PC-3 (cell line): Measurements from ENCODE around the gene PKNOX1. TPM values are rescaled to one million over a fixed set of nuclear protein-coding genes. Genes with fewer than 3 reads are reported as not detected.
"Not testable (repeated sequence)": the region's sequence is repeated elsewhere in the genome, so short reads cannot be mapped to it uniquely, and the experiment has no call there.

Source experiments
- ATAC-seq: fragments of 200-7000 bp; cut with Tn5 transposase; 2 replicates; pipeline ENCODE4 v1.9.1; 2020; ENCODE audit warnings: mild to moderate bottlenecking, moderate library complexity
- BruUV-seq: library from RNA; stranded (reverse); fragments of 400-500 nt; replicated peaks from 2 replicates; lab custom pipeline; 2021; lab: Mats Ljungman, UMichigan
- CTCF ChIA-PET: fragments of 300-600 bp; sonication (Branson Sonifier 250); formaldehyde crosslinking; loops from one replicate; lab custom pipeline; 2022; ENCODE audit warnings: antibody characterized with exemption; lab: Charles Lee
- POLR2A ChIA-PET: fragments of 300-600 bp; sonication (Branson Sonifier 250); formaldehyde crosslinking; loops from one replicate; lab custom pipeline; 2022; ENCODE audit warnings: antibody characterized with exemption; ENCODE audit not compliant: unreplicated experiment; lab: Charles Lee
- DNase-seq: peaks from one replicate; pipeline ENCODE4 v3.0.0-alpha.2; 2015
- H2AFZ ChIP-seq: fragments of 300-600 bp; sonication (generic); 2 replicates; pipeline ENCODE4 v1.6.0; 2016; ENCODE audit warnings: antibody characterized with exemption, low read length
- H3F3A ChIP-seq: fragments of 300-600 bp; sonication (generic); one replicate; pipeline ENCODE4 v1.6.0; 2017; ENCODE audit warnings: antibody characterized with exemption, low read length, control low read depth, mild to moderate bottlenecking; ENCODE audit not compliant: unreplicated experiment
- H3K27ac ChIP-seq: fragments of 300-600 bp; sonication (generic); 2 replicates; pipeline ENCODE4 v1.5.1; 2016; ENCODE audit warnings: mild to moderate bottlenecking, low read length
- H3K27me3 ChIP-seq: fragments of 300-600 bp; sonication (generic); 2 replicates; pipeline ENCODE4 v1.6.1; 2016; ENCODE audit warnings: low read length, mixed read lengths
- H3K36me3 ChIP-seq: fragments of 300-600 bp; sonication (generic); 2 replicates; pipeline ENCODE4 v1.6.1; 2016; ENCODE audit warnings: low read depth, mixed run types, low read length, mixed read lengths
- H3K4me1 ChIP-seq: fragments of 300-600 bp; sonication (generic); 2 replicates; pipeline ENCODE4 v1.5.1; 2016; ENCODE audit warnings: low read length; ENCODE audit not compliant: insufficient read depth
- H3K4me2 ChIP-seq: fragments of 300-600 bp; sonication (generic); 2 replicates; pipeline ENCODE4 v1.6.0; 2016; ENCODE audit warnings: low read length
- H3K4me3 ChIP-seq: fragments of 300-600 bp; sonication (generic); 2 replicates; pipeline ENCODE4 v1.5.1; 2016; ENCODE audit warnings: mild to moderate bottlenecking, low read length, mixed read lengths
- H3K79me2 ChIP-seq: fragments of 300-600 bp; sonication (generic); 2 replicates; pipeline ENCODE4 v1.6.1; 2017; ENCODE audit warnings: low read length, mixed read lengths
- H3K9ac ChIP-seq: fragments of 300-600 bp; sonication (generic); 2 replicates; pipeline ENCODE4 v1.6.0; 2016; ENCODE audit warnings: mild to moderate bottlenecking, low read length
- H3K9me2 ChIP-seq: fragments of 300-600 bp; sonication (generic); replicated peaks from 2 replicates; pipeline ENCODE4 v1.6.1; 2016; ENCODE audit warnings: mixed run types, low read length, mixed read lengths
- H3K9me3 ChIP-seq: fragments of 300-600 bp; sonication (generic); 2 replicates; pipeline ENCODE4 v1.6.1; 2016; ENCODE audit warnings: low read length, mixed read lengths
- H4K20me1 ChIP-seq: fragments of 300-600 bp; sonication (generic); 2 replicates; pipeline ENCODE4 v1.6.1; 2016; ENCODE audit warnings: low read length, mixed read lengths
- EZH2 ChIP-seq: fragments of 300-600 bp; sonication (generic); IDR thresholded peaks from one replicate; pipeline ENCODE4 v1.6.1; 2017; ENCODE audit warnings: antibody characterized with exemption, mild to moderate bottlenecking, low read length; ENCODE audit not compliant: unreplicated experiment
- EZH2phosphoT487 ChIP-seq: fragments of 300-600 bp; sonication (generic); IDR thresholded peaks from 2 replicates; pipeline ENCODE4 v1.6.1; 2018; ENCODE audit warnings: mild to moderate bottlenecking, antibody characterized with exemption, low read length, borderline replicate concordance
- intact Hi-C: fragments of 100-400 bp; cut with micrococcal nuclease; formaldehyde crosslinking; loops from 2 replicates; pipeline ENCODE4 v1.9.0; 2023
- total RNA-seq: library from RNA; depleted of rRNA; stranded (reverse); fragments of >200 nt; gene quantifications from 2 replicates; pipeline ENCODE4 v1.2.3, GENCODE V29; 2014
- TF ChIP-seq, protein P1 (sequence below): fragments of 300-600 bp; sonication (generic); conservative IDR thresholded peaks from 2 replicates; pipeline ENCODE4 v1.5.1; 2017; ENCODE audit warnings: antibody characterized with exemption, low read depth, mild to moderate bottlenecking, low read length

Gene PKNOX1
- total RNA-seq, 1 experiment from 2014 or later = 19.7 TPM

DNA sequence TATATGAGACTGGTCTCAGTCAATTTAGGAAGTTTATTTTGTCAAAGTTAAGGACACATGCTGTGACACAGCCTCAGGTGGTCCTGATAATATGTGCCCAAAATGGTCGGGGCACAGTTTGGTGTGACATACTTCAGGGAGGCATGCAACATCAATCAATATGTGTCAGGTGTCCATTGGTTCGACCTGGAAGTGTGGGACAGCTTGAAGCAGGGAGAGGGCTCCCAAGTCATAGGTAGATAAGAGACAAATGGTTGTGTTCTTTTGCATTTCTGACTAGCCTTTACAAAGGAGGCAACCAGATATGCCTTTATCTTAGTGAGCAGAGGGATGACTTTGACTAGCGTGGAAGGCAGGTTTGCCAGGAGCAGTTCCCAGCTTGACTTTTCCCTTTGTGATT is 44.4 kb upstream of the PKNOX1 start:
- intact Hi-C loops = loop anchor here (10.0 kb wide), 1 partner anchor 45 kb away; the partner anchor contains the start of gene PKNOX1
- CTCF ChIA-PET = no interaction called here

DNA sequence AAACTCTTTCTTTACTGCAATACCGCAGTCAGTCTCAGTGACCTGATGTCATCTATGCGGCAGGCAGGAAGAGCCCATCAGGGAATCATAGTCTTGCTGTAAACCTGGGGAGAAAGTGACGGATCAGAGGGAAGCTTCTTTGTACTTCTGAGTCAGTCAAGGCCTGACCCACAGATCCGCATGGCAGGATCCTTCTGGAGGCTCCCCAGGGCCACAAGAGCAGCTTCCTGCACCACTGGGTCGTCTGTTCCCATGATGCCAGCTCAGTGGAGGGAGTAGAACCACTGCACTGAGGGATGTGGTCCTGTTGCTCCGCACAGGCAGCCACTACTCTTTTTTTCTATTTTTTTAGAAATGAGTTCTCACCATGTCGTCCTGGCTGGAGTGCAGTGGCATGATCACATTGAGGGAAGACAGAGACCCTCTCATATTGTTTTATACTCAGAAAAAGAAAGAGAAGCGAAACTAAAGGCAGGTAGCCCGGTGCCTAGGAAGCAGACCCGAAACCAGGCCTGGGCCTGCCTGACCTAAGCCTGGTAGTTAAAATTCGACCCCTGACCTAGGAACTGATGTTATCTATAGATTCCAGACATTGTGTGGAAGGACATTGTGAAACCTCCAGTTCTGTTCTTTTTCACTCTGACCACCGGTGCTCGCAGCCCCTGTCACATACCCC is 42.7 kb upstream of the PKNOX1 start:
- DNase-seq (no peak), ATAC-seq (no peak)
- no TSS peak for BruUV-seq
- Histone ChIP-seq H3K4me1 (no peaks in the 10 kb centered on the region), H3K27me3 (no peaks in the 10 kb centered on the region), H3F3A (no peaks in the 10 kb centered on the region), H3K79me2 (no peaks in the 10 kb centered on the region), H3K27ac (no peak overlapping the region), H3K9me3 (no peaks in the 10 kb centered on the region), H3K4me2 (no peak overlapping the region), H3K9me2 (no peaks in the 10 kb centered on the region), H3K36me3 (no peaks in the 10 kb centered on the region), H2AFZ (no peak overlapping the region), H4K20me1 (no peaks in the 10 kb centered on the region), H3K4me3 (no peak overlapping the region), H3K9ac (no peak overlapping the region)
- intact Hi-C loops = no loop called here
- TF ChIP-seq, protein P1, sequence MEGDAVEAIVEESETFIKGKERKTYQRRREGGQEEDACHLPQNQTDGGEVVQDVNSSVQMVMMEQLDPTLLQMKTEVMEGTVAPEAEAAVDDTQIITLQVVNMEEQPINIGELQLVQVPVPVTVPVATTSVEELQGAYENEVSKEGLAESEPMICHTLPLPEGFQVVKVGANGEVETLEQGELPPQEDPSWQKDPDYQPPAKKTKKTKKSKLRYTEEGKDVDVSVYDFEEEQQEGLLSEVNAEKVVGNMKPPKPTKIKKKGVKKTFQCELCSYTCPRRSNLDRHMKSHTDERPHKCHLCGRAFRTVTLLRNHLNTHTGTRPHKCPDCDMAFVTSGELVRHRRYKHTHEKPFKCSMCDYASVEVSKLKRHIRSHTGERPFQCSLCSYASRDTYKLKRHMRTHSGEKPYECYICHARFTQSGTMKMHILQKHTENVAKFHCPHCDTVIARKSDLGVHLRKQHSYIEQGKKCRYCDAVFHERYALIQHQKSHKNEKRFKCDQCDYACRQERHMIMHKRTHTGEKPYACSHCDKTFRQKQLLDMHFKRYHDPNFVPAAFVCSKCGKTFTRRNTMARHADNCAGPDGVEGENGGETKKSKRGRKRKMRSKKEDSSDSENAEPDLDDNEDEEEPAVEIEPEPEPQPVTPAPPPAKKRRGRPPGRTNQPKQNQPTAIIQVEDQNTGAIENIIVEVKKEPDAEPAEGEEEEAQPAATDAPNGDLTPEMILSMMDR = no peak
- TF ChIP-seq EZH2phosphoT487 (no peak), EZH2 (no peak)
- ChIA-PET POLR2A (interaction anchor here (0.6 kb wide), 1 partner anchor 417 kb away, joined by 3 read pairs; no protein-coding TSS in a partner anchor), CTCF (no interaction called here)

More for the DNA sequence above, 44.4 kb upstream of the PKNOX1 start:
- H3K4me3 ChIP-seq = no peak overlapping the region
- H3K9ac ChIP-seq = no peak overlapping the region
- BruUV-seq = no TSS peak
- ATAC-seq (no peak), DNase-seq (no peak)
- no peak overlapping the region for H2AFZ ChIP-seq
- H3K79me2 ChIP-seq = no peaks in the 10 kb centered on the region
- H3F3A ChIP-seq = no peaks in the 10 kb centered on the region
- no peak overlapping the region for H3K4me2 ChIP-seq
- H3K27ac ChIP-seq = no peak overlapping the region
- no peaks in the 10 kb centered on the region for H4K20me1 ChIP-seq
- no peaks in the 10 kb centered on the region for H3K27me3 ChIP-seq
- no peaks in the 10 kb centered on the region for H3K4me1 ChIP-seq
- H3K36me3 ChIP-seq = no peaks in the 10 kb centered on the region
- no peaks in the 10 kb centered on the region for H3K9me2 ChIP-seq
- POLR2A ChIA-PET = no interaction called here
- no peak for TF ChIP-seq EZH2
- TF ChIP-seq, protein P1 = no peak
- no peak for TF ChIP-seq EZH2phosphoT487
- H3K9me3 ChIP-seq = no peaks in the 10 kb centered on the region

DNA sequence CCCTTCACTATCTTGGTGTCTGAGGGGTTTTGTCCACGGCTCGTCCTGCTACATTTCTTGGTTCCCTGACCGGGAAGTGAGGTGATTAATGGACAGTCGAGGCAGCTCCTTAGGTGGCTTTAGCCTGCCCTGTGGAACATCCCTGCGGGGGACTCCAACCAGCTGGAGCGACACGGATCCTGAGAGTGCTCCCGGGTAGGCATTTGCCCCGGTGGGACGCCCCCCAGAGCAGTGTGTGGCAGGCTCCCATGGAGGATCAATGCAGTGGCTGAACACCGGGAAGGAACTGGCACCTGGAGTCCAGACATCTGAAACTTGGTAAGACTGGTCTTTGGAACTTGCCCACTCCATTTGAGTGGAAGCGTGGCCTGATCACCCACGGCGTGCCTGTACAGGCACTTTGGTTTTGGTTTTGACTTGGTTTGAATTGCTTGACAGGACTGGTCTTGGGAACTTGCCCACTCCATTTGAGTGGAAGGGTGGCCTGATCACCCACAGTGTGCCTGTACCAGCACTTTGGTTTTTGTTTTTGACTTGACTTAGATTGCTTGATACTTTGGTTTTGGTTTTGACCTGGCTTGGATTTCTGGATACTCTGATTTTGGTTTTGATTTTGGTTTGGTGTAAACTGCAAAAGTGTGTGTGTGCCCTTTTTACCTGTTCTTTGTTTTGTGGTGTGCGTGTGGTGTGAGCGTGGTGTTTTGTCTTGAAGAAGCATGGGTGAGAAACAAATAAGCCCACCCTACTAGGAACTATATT is 41.8 kb upstream of the PKNOX1 start:
- intact Hi-C loops, H3K4me3 ChIP-seq, ATAC-seq, H3K79me2 ChIP-seq, H3K36me3 ChIP-seq, H3K27ac ChIP-seq, BruUV-seq, H3K9me2 ChIP-seq, H3F3A ChIP-seq, H3K9me3 ChIP-seq, DNase-seq, H4K20me1 ChIP-seq, H3K4me2 ChIP-seq, H3K4me1 ChIP-seq, H3K27me3 ChIP-seq, H2AFZ ChIP-seq, CTCF ChIA-PET, H3K9ac ChIP-seq: not testable (repeated sequence)
- POLR2A ChIA-PET = interaction anchor here (0.6 kb wide), 1 partner anchor 41 kb away, joined by 8 read pairs; no protein-coding TSS in a partner anchor

DNA sequence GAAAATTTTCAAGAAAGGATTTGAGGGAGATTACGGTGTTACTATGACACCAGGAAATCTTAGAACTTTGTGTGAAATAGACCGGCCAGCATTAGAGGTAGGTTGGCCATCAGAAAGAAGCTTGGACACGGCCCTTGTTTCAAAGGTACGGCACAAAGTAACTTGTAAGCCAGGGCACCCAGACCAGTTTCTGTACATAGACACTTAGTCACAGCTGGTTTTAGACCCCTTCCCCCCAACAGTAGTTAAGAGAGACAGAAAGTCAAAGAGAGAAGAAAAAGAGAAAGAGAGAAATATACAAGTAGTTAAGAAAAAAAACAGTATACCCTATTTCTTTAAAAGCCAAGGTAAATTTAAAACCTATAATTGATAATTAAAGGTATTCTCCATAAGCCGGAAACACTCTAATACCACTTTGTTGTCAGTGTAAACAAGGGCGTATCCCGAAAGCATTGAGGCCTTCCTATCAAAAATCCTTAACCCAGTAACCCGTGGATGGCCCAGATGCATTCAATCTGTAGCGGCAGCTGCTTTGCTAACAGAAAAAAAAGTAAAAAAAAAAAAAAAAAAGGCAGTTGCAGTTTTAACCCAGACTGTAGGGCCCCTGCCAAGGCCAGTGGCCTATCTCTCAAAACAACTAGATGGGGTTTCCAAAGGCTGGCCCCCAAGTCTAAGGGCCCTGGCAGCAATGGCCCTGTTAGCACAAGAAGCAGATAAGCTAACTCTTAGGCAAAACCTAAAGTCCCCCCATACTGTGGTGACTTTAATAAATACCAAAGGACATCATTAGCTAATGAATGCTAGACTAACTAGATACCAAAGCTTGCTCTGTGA is 41.0 kb upstream of the PKNOX1 start:
- H3K9me3 ChIP-seq, DNase-seq, ATAC-seq, H3K4me3 ChIP-seq, H3K36me3 ChIP-seq, H3K9ac ChIP-seq, H2AFZ ChIP-seq, H3K4me2 ChIP-seq, H3K27ac ChIP-seq, BruUV-seq, H3K79me2 ChIP-seq, H3K27me3 ChIP-seq, CTCF ChIA-PET, H3K4me1 ChIP-seq, H4K20me1 ChIP-seq, H3F3A ChIP-seq, H3K9me2 ChIP-seq, intact Hi-C loops: not testable (repeated sequence)
- POLR2A ChIA-PET = interaction anchor here (0.6 kb wide), 1 partner anchor 41 kb away, joined by 8 read pairs; no protein-coding TSS in a partner anchor
